Omental fat pad (tissue), 4 donors: Measurements from ENCODE around the gene CEP126. TPM values are rescaled to one million over a fixed set of nuclear protein-coding genes. Genes with fewer than 3 reads are reported as not detected.

ENCODE experiments used
- ATAC-seq: fragments of 150-250 bp; one replicate; pipeline ENCODE4 v1.9.1; 2016; ENCODE audit warnings: mild to moderate bottlenecking, moderate library complexity; ENCODE audit not compliant: low FRiP score
- DNase-seq: peaks from one replicate; pipeline ENCODE4 v3.0.0-alpha.2; 2019; ENCODE audit warnings: low spot score
- CTCF ChIP-seq, 3 donors: fragments of 450-650 bp; IDR thresholded peaks; one replicate each; pipeline ENCODE4 v1.5.1; 2016 to 2017; ENCODE audit warnings: antibody characterized with exemption in 3 of 3, mild to moderate bottlenecking in 3 of 3, moderate library complexity in 2 of 3
- total RNA-seq, 4 donors: library from RNA; depleted of rRNA; stranded (reverse); fragments of >200 nt; gene quantifications; one replicate each; pipeline ENCODE4 v1.1.0, GENCODE V29; 2016

CEP126 gene
- total RNA-seq, 4 donors from 2014 or later: 2.0 to 9.5 (median 7.0) TPM

- TF ChIP-seq CTCF (IDR thresholded peaks at IDR 0.05): no peak
- ATAC-seq (no peak), DNase-seq (no peak)
Observed at GRCh38 chr11:101912823-101913284, 2.0 kb upstream of the CEP126 start.

GRCh38 chr11:101913656-101914055 lies 1.2 kb upstream of the CEP126 start:
- ATAC-seq (no peak), DNase-seq (no peak)
- no peak for TF ChIP-seq CTCF (IDR thresholded peaks at IDR 0.05)

- ATAC-seq (no peak), DNase-seq (no peak)
- TF ChIP-seq CTCF (IDR thresholded peaks at IDR 0.05): no peak
Observed at GRCh38 chr11:101914341-101914737, 471 bp upstream of the CEP126 start.

- DNase-seq (no peak), ATAC-seq (no peak)
- TF ChIP-seq CTCF (IDR thresholded peaks at IDR 0.05): no peak
Observed at GRCh38 chr11:101915791-101916291, 1.0 kb downstream of the CEP126 start.

- no peak for DNase-seq
- no peak for ATAC-seq
- TF ChIP-seq CTCF (IDR thresholded peaks at IDR 0.05): no peak
Observed at GRCh38 chr11:101916422-101916821, 1.6 kb downstream of the CEP126 start, which contains the start of gene ANGPTL5. ANGPTL5 (minus strand) TSS chr11:101916522; CDS start chr11:101907909, 8,613 bp downstream.

GRCh38 chr11:101917226-101917625 lies 2.4 kb downstream of the CEP126 start:
- no peak for TF ChIP-seq CTCF (IDR thresholded peaks at IDR 0.05)
- DNase-seq (no peak), ATAC-seq (no peak)

- no peak for TF ChIP-seq CTCF (IDR thresholded peaks at IDR 0.05)
- ATAC-seq: no peak
- DNase-seq: no peak
Observed at GRCh38 chr11:101920992-101921391, 6.2 kb downstream of the CEP126 start.
